ENCODE results near the gene PPFIBP1. TPM values are rescaled to one million over a fixed set of nuclear protein-coding genes. Genes with fewer than 3 reads are reported as not detected.

Gene PPFIBP1
- total and polyA plus RNA-seq, 2 of the 4 experiments (the other 2 are of a cell fraction), result 30.4 to 72.2 TPM

- BruUV-seq (replicated peaks), result no TSS peak
- Histone ChIP-seq H3K4me2 (ENCODE audit: low read depth, low read length) (no peak overlapping the region), H3K36me3 (ENCODE audit: control insufficient read depth, insufficient read depth, low read length) (no peaks in the 10 kb centered on the region), H2BK5ac (ENCODE audit: low read depth, low read length, poor library complexity, severe bottlenecking) (no peak overlapping the region), H3K27ac (ENCODE audit: insufficient read depth, low read length) (no peak overlapping the region), H3K56ac (ENCODE audit: extremely low read depth, insufficient read depth, low read length) (no peak overlapping the region), H3K23ac (ENCODE audit: low read depth, low read length) (peak overlapping the region; percentile 6; the same call in 1 of the 2 replicates), H2AK5ac (ENCODE audit: low read depth, low read length) (peak overlapping the region; percentile 31; the same call in 1 of the 2 replicates), H4K8ac (ENCODE audit: low read depth in 2 of 2, low read length in 2 of 2) (peak overlapping the region in 1 of 2 experiments; percentile 30; a peak in 1 of 4 replicates), H4K5ac (ENCODE audit: low read depth, low read length) (no peak overlapping the region), H3K14ac (replicated peaks; ENCODE audit: low read depth, low read length) (peak overlapping the region; percentile 18; the same call in 1 of the 2 replicates), H3K4me1 (ENCODE audit: control insufficient read depth, insufficient read depth, low read length) (peaks cover 14% of the 10 kb centered on the region), H3K18ac (ENCODE audit: low read depth, low read length) (no peak overlapping the region), H3K9me3 (ENCODE audit: control insufficient read depth, insufficient read depth, low read length) (no peaks in the 10 kb centered on the region), H3K79me1 (ENCODE audit: low read depth in 1 of 2, low read length in 2 of 2) (peaks cover 28 to 57% of the 10 kb centered on the region in 2 experiments), H3K9ac (ENCODE audit: low read depth, low read length) (no peak overlapping the region), H2BK120ac (ENCODE audit: low read depth, low read length) (peak overlapping the region; percentile 2; the same call in 1 of the 2 replicates), H3K27me3 (ENCODE audit: control insufficient read depth, insufficient read depth, low read length) (no peaks in the 10 kb centered on the region), H4K20me1 (ENCODE audit: insufficient read depth, low read length) (0 out of 2 replicates have a peak, but pooled peaks cover 4% of the 10 kb centered on the region), H2BK20ac (ENCODE audit: low read depth, low read length) (peak overlapping the region; percentile 0; the same call in 1 of the 2 replicates), H3K4me3 (ENCODE audit: insufficient read depth, low read depth, low read length) (no peak overlapping the region), H4K91ac (ENCODE audit: insufficient read depth, low read depth, low read length) (no peak overlapping the region), H3K4ac (ENCODE audit: low read depth, low read length) (peak overlapping the region; percentile 59; the same call in 1 of the 2 replicates), H3K9me1 (ENCODE audit: insufficient read depth, low read length) (peaks cover 21% of the 10 kb centered on the region), H2AFZ (replicated peaks; ENCODE audit: low read length, poor library complexity) (no peak overlapping the region), H2BK15ac (ENCODE audit: low read depth, low read length) (no peak overlapping the region), H2AK9ac (replicated peaks; ENCODE audit: low read depth, low read length, poor library complexity) (no peak overlapping the region)
- TF ChIP-seq BHLHE40 (IDR thresholded peaks at IDR 0.05; ENCODE audit: low read depth, low read length) (no peak), CHD1 (IDR thresholded peaks at IDR 0.05; ENCODE audit: low read depth, low read length) (no peak), MAFK (IDR thresholded peaks at IDR 0.05; ENCODE audit: low read depth, low read length) (no peak), MAZ (IDR thresholded peaks at IDR 0.05; ENCODE audit: borderline replicate concordance, low read depth, low read length) (no peak), CEBPB (IDR thresholded peaks at IDR 0.05; ENCODE audit: low read depth, low read length) (no peak), NFE2L2 (IDR thresholded peaks at IDR 0.05; ENCODE audit: low read depth, low read length) (no peak), RCOR1 (IDR thresholded peaks at IDR 0.05; ENCODE audit: insufficient replicate concordance, low read length) (no peak)
- TF ChIP-seq, protein P1, sequence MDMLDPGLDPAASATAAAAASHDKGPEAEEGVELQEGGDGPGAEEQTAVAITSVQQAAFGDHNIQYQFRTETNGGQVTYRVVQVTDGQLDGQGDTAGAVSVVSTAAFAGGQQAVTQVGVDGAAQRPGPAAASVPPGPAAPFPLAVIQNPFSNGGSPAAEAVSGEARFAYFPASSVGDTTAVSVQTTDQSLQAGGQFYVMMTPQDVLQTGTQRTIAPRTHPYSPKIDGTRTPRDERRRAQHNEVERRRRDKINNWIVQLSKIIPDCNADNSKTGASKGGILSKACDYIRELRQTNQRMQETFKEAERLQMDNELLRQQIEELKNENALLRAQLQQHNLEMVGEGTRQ (IDR thresholded peaks at IDR 0.05; ENCODE audit: low read depth, low read length), result no peak
- ATAC-seq (ENCODE audit: low read depth) (no peak), DNase-seq (peak; percentile 36)
- intact Hi-C loops (cut with micrococcal nuclease) (no loop called here), dilution Hi-C loops (cut with HindIII; ENCODE audit: low sequenced_read_pairs, unreplicated experiment) (no loop called here), in situ Hi-C loops (cut with MboI; ENCODE audit: low sequenced_read_pairs) (no loop called here)
- ChIA-PET CTCF (no interaction called here), POLR2A (ENCODE audit: unreplicated experiment) (no interaction called here)
- WGBS, 2 experiments (ENCODE audit: extremely low coverage in 2 of 2, insufficient read length in 1 of 2), result 95% methylated on average over 3 of the region's 5 CpGs; no CpG with 5 or more reads in 1 of the 2 experiments
Observed at GRCh38 chr12:27623645-27624044, 99.6 kb downstream of the PPFIBP1 start.

Measured in IMR-90 (cell line).